GM21367 (cell line): ENCODE results near the gene AMBRA1.

Experiments
- ATAC-seq: cut with Tn5 transposase; IDR thresholded peaks from one replicate; pipeline ENCODE4 v1.9.1; 2021; ENCODE audit not compliant: unreplicated experiment

AMBRA1 gene

DNA sequence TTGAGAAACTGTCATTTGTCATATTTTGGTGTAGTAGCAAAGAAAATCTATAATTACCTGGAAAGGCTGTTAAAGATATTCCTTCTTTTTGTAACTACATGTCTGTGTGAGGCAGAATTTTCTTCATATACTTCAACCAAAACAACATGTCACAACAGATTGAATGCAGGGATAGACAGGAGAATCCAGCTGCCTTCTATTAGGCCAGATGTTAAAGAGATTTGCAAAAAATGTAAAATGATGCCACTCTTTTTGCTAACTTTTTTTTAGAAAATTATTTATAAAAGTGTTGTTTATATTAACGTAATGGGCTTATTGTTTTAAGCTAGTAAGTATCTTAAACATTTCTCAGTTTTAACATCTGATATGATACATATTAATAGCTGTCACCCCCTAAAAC, 233.9 kb downstream of the AMBRA1 start:
- no peak for ATAC-seq

DNA sequence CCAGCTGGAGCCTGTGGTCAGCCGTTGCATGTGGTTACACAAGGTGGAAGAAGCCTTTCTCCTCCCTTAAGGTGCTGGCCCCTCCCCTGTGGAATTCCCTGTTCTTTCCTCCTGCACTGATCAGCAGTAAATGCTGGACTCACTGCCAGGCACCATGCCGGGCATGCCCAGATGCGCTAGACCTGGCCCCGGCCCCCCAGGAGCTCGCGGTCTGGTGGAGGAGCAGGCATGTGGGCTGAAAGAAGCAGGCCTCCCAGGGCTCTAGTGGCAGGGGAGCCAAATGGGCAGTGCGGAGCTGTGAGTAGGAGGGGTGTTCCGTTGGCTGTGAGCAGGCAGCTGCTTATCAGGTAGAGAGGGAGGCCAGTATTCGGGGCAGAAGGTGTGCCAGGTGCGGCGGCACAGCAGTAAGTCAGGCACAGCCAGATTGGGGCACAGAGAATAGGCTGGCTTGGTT, 236.3 kb downstream of the AMBRA1 start:
- ATAC-seq: no peak

DNA sequence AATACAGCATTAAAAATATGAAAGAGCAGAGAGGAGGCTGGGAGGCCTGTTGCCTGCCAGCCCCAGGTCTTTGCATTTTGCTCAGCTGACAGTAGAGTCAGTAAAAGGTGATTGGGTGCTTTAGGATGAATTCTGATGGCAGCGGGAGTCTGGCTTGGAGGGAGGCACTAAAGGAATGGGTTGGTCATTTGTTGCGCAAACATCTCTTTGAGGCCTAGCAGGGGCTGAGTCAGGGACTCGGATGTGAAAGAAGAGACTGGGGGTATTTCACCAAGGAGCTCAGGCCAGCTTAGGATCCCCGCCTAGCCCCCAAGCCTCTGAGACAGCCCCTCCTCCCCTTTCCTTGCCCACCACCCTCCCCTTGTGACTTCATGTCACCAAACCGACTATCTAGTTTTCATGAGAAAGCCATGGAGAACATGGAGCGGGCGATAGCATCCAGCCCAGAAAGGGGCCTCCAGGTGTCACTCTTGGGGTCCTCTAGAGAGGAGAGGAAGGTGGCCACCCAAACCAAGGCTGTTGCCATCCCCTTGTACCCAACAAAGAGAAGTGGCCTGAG, 236.8 kb downstream of the AMBRA1 start:
- no peak for ATAC-seq

GRCh38 chr11:46353698-46354097, 240.1 kb downstream of the AMBRA1 start:
- no peak for ATAC-seq

- ATAC-seq: no peak
These were observed 241.6 kb downstream of the AMBRA1 start for GRCh38 chr11:46352063-46352841.

GRCh38 chr11:46351606-46352005, 242.2 kb downstream of the AMBRA1 start:
- no peak for ATAC-seq

DNA sequence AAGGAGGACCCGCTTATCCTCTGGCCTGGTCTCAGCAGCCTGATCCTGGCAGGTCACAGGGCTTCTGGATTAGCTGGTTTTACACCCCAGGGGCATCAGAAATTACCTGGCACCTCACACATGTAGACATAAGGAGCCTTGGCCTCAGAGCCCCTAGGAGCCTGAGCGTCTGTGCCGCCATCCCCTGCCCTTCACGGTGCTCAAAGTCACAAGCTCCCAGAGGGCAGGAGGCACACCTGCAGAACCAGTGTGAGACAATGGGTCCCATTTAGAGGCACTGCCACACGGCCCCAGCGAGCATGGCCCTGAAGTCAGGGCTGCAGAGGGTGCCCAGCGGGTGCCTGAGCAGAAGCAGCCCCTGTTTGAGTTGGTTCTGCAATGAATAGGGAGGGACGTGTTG, 242.7 kb downstream of the AMBRA1 start:
- ATAC-seq: no peak

GRCh38 chr11:46350695-46351094, 243.1 kb downstream of the AMBRA1 start:
- ATAC-seq: no peak

GRCh38 chr11:46348566-46349401, 245.0 kb downstream of the AMBRA1 start:
- no peak for ATAC-seq

DNA sequence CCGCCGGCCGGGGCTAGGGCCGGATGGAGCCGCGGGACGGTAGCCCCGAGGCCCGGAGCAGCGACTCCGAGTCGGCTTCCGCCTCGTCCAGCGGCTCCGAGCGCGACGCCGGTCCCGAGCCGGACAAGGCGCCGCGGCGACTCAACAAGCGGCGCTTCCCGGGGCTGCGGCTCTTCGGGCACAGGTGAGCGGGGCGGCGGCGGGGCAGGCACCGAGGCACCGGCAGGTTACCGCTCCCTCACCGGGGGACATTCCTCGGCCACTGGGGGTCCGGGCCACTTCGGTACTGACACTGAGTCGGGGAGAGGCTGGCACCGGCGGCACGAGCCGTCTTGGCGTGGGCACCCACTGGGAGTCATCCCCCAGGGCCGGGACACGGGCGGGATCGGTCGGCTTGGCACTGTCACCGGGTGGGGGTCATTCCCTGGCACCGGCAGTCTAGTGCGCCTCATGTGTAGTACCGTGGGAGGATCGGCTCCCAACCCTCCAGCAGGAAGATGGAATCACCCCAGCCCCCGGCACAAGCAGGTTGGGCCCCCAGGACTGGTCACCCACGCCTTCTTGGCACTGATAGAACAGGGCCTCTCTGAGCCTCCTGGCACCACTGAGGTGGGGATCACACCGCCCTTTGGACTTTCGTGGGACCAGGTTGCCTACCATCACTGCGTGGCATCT, 246.0 kb downstream of the AMBRA1 start:
- ATAC-seq: no peak

DNA sequence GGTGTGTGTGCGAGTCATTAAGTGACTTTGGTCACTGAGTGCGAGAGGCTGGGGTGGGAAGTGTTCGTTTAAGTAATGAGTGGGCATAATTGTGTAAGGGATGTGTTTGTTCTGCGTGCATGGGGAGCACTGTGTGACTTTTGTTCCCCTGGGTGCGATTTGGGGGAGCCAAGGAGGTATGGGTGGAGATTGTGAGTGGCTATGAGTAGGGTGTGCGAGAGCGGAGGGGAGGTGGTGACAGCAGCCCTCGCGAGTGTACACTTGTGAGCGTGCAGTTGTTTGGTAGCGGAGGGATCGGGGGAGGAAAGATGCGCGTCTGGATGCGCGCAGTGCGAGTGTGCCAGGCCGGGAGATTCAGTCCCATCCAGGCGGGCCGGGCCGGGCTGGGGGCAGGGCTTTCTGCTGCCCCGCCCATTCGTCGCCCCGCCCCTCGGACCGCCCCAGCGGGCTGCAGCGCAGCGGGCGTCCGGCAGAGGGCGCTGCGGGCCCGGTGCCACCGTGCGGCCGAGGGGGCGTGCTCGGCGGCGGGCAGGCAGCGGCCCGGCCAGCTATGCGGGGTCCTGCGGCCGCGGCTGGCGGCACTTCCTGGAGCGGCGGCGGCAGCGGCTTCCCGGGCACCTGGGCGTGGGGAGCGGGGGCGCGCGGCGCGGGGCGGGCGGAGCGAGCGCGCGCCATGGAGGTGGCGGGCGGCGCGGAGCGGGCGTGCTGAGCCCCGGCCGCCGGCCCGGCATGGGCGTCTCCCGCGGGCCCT, 246.8 kb downstream of the AMBRA1 start, which contains the start of gene DGKZ:
Gene DGKZ, plus strand, starts transcription at position 578 of the 751 bp plus-strand sequence. CDS start 197 bp downstream, outside the sequence.
- ATAC-seq: peak; percentile 44
